Neural progenitor cell (in vitro differentiated cells): ENCODE data around the gene RBM19.

Experiments used
- CTCF ChIP-seq: fragments of 200-600 bp; sonication (generic); IDR thresholded peaks from 2 replicates; pipeline ENCODE4 v1.5.1; 2017; ENCODE audit warnings: antibody characterized with exemption, mild to moderate bottlenecking
- EZH2 ChIP-seq: fragments of 200-600 bp; sonication (generic); IDR thresholded peaks from 2 replicates; pipeline ENCODE4 v1.6.1; 2017; ENCODE audit warnings: antibody characterized with exemption, mild to moderate bottlenecking, moderate library complexity

DNA sequence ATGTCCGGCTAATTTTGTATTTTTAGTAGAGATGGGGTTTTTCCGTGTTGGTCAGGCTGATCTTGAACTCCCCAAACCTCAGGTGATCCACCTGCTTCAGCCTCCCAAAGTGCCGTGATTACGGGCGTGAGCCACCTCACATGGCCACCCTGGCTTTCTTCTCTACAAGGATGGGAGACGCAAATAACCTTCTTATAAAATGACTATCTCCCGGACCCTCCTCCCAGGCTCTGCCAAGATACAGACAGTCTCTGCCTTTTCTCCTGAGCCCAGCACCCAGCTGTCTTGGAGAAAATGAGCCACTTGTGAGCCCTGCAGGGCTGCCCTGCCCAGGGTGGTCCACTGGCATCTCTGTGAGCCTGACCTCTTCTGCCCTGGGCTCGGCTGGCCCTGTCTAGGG is 34.7 kb upstream of the RBM19 start:
- TF ChIP-seq EZH2 (no peak), CTCF (no peak)
